Erythroblast (primary cell): ENCODE measurements around the gene SRRM4.

ENCODE experiments used
- GATA1 ChIP-seq: IDR thresholded peaks from 2 replicates; pipeline ENCODE4 v1.6.1; 2011; ENCODE audit warnings: low read depth, mild to moderate bottlenecking, control low read depth, low read length, moderate library complexity
- POLR2A ChIP-seq: IDR thresholded peaks from 2 replicates; pipeline ENCODE4 v1.6.1; 2011; ENCODE audit warnings: mild to moderate bottlenecking, low read length

DNA sequence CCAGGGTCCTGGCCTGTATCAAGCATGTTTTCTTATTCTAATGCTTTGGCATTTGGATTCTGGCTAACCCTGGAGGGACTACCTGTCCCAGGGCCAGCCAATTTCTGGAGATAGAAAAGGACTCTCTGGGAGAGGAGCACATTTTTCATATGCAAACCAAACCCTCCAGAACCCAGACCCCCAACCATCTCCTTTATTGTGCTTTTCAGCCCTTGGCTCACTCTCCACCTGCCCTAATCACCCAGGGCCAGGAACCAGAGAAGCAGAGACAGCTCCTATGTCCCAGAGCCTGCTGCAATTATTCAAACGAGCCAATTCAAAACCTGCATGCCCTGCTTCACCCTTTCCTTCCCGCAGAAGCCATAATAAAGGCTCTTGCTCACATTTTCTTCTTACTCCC lies 221.2 kb downstream of the SRRM4 start:
- no peak for TF ChIP-seq POLR2A
- no peak for TF ChIP-seq GATA1
